H1 (cell line): ENCODE data around the gene TIMMDC1. TPM values are rescaled to one million over a fixed set of nuclear protein-coding genes. Genes with fewer than 3 reads are reported as not detected.
A peak's percentile ranks its signal among the peaks of the same experiment; 100 is the strongest.

ENCODE experiments used
- CTCF ChIA-PET: fragments of 300-600 bp; sonication (Branson Sonifier 250); formaldehyde crosslinking; loops from one replicate; lab custom pipeline; 2021; ENCODE audit not compliant: partially characterized antibody; lab: Charles Lee
- POLR2A ChIA-PET: fragments of 300-600 bp; sonication (Branson Sonifier 250); formaldehyde crosslinking; loops from one replicate; lab custom pipeline; 2021; ENCODE audit warnings: inconsistent platforms; ENCODE audit not compliant: partially characterized antibody; lab: Charles Lee
- DNase-seq, 2 experiments: peaks; one replicate each; pipeline versions ENCODE4 v3.0.0 to v3.0.0-alpha.2; 2010 to 2022; ENCODE audit warnings: low spot score in 2 of 2, low read depth in 1 of 2, mixed read lengths in 1 of 2
- FAIRE-seq: peaks from 2 replicates; lab custom pipeline; 2011; peaks lifted over from hg19 to GRCh38; lab: Jason Lieb, UNC
- H2AFZ ChIP-seq: 2 replicates; pipeline ENCODE4 v1.8.1; 2012; ENCODE audit warnings: low read length, inconsistent platforms
- H2AK5ac ChIP-seq: 2 replicates; pipeline ENCODE4 v1.6.1; 2013; ENCODE audit warnings: low read depth, low read length
- H2BK120ac ChIP-seq: replicated peaks from 2 replicates; pipeline ENCODE3; 2013; ENCODE audit warnings: low read depth, low read length, inconsistent platforms
- H2BK12ac ChIP-seq: 2 replicates; pipeline ENCODE4 v1.6.1; 2013; ENCODE audit warnings: low read depth, low read length
- H2BK15ac ChIP-seq: 2 replicates; pipeline ENCODE4 v1.6.1; 2013; ENCODE audit warnings: low read length
- H2BK20ac ChIP-seq: 2 replicates; pipeline ENCODE4 v1.6.1; 2013; ENCODE audit warnings: low read length
- H2BK5ac ChIP-seq: 2 replicates; pipeline ENCODE4 v1.6.1; 2013; ENCODE audit warnings: low read depth, low read length
- H3K14ac ChIP-seq: 2 replicates; pipeline ENCODE4 v1.6.1; 2013; ENCODE audit warnings: inconsistent platforms; ENCODE audit not compliant: insufficient read length
- H3K18ac ChIP-seq: 2 replicates; pipeline ENCODE4 v1.6.1; 2013; ENCODE audit warnings: low read length; ENCODE audit errors: extremely low read depth
- H3K23ac ChIP-seq: 2 replicates; pipeline ENCODE4 v1.6.1; 2013; ENCODE audit warnings: inconsistent platforms; ENCODE audit not compliant: insufficient read length
- H3K23me2 ChIP-seq: 2 replicates; pipeline ENCODE4 v1.6.1; 2013; ENCODE audit warnings: low read depth, low read length
- H3K27ac ChIP-seq: 2 replicates; pipeline ENCODE4 v1.6.1; 2011; ENCODE audit warnings: low read depth, low read length, inconsistent platforms
- H3K27me3 ChIP-seq, 4 experiments: replicated peaks in 1 of 4; 1 replicate in 1 of 4; 2 replicates in 3 of 4; pipeline versions ENCODE4 v1.6.1 to v1.8.1; 2011 to 2013; ENCODE audit warnings: low read length in 3 of 4, mild to moderate bottlenecking in 3 of 4, inconsistent platforms in 2 of 4, mixed read lengths in 2 of 4, moderate library complexity in 1 of 4; ENCODE audit not compliant: control insufficient read depth in 3 of 4, insufficient read depth in 3 of 4; ENCODE audit errors: extremely low read depth in 1 of 4
- H3K36me3 ChIP-seq, 4 experiments: 2 replicates each; pipeline versions ENCODE4 v1.6.1 to v1.8.1; 2011 to 2013; ENCODE audit warnings: mild to moderate bottlenecking in 4 of 4, low read length in 3 of 4, moderate library complexity in 2 of 4, control low read depth in 1 of 4, inconsistent platforms in 1 of 4; ENCODE audit not compliant: insufficient read depth in 4 of 4, control insufficient read depth in 2 of 4
- H3K4ac ChIP-seq: replicated peaks from 2 replicates; pipeline ENCODE3; 2013; ENCODE audit warnings: low read length, low read depth, mixed read lengths, inconsistent platforms; ENCODE audit not compliant: insufficient read length
- H3K4me1 ChIP-seq, 4 experiments: replicated peaks in 1 of 4; 1 replicate in 1 of 4; 2 replicates in 3 of 4; pipeline versions ENCODE4 v1.6.1 to v1.8.1; 2011 to 2013; ENCODE audit warnings: low read length in 3 of 4, inconsistent platforms in 2 of 4, mixed read lengths in 1 of 4; ENCODE audit not compliant: insufficient read depth in 4 of 4, control insufficient read depth in 3 of 4
- H3K4me2 ChIP-seq, 2 experiments: 2 replicates each; pipeline versions ENCODE4 v1.6.1 to v1.8.1; 2011 to 2013; ENCODE audit warnings: low read depth in 2 of 2, low read length in 2 of 2, control low read depth in 1 of 2, inconsistent platforms in 1 of 2, mild to moderate bottlenecking in 1 of 2; ENCODE audit not compliant: insufficient read depth in 1 of 2
- H3K4me3 ChIP-seq, 4 experiments: fragments of 200-600, 300-600 bp in 1 of 4; sonication (generic), shearing (Covaris generic), sonication (Bioruptor Twin) in 1 of 4; 2 replicates each; pipeline versions ENCODE4 v1.5.1 to v1.8.1; 2011 to 2016; ENCODE audit warnings: low read length in 4 of 4, low read depth in 3 of 4, control low read depth in 2 of 4, inconsistent platforms in 2 of 4, mild to moderate bottlenecking in 2 of 4, mixed read lengths in 1 of 4, moderate library complexity in 1 of 4; ENCODE audit not compliant: insufficient read depth in 2 of 4; ENCODE audit errors: extremely low read depth in 1 of 4
- H3K56ac ChIP-seq: replicated peaks from 2 replicates; pipeline ENCODE3; 2013; ENCODE audit warnings: low read depth, mild to moderate bottlenecking, mixed read lengths, low read length, inconsistent platforms; ENCODE audit not compliant: insufficient read length
- H3K79me1 ChIP-seq: 2 replicates; pipeline ENCODE4 v1.6.1; 2013; ENCODE audit warnings: low read depth, low read length, control low read depth
- H3K79me2 ChIP-seq, 2 experiments: 2 replicates each; pipeline versions ENCODE4 v1.6.1 to v1.8.1; 2012 to 2013; ENCODE audit warnings: low read length in 2 of 2, mild to moderate bottlenecking in 2 of 2, inconsistent platforms in 1 of 2; ENCODE audit not compliant: insufficient read depth in 2 of 2, control insufficient read depth in 1 of 2
- H3K9ac ChIP-seq, 4 experiments: replicated peaks in 1 of 4; 1 replicate in 1 of 4; 2 replicates in 3 of 4; pipeline versions ENCODE4 v1.6.1 to v1.8.1; 2011 to 2013; ENCODE audit warnings: low read depth in 3 of 4, low read length in 3 of 4, control low read depth in 2 of 4, mild to moderate bottlenecking in 2 of 4, moderate library complexity in 2 of 4, inconsistent platforms in 1 of 4; ENCODE audit errors: extremely low read depth in 1 of 4
- H3K9me3 ChIP-seq, 2 experiments: 2 replicates each; pipeline versions ENCODE4 v1.6.1 to v1.8.1; 2012 to 2013; ENCODE audit warnings: mild to moderate bottlenecking in 2 of 2, moderate library complexity in 2 of 2, control low read depth in 1 of 2, inconsistent platforms in 1 of 2, low read depth in 1 of 2, low read length in 1 of 2, mixed read lengths in 1 of 2; ENCODE audit not compliant: insufficient read depth in 2 of 2
- H4K20me1 ChIP-seq, 2 experiments: replicated peaks in 1 of 2; 2 replicates each; pipeline versions ENCODE3 to v1.8.1; 2011 to 2013; ENCODE audit warnings: inconsistent platforms in 2 of 2, low read length in 2 of 2, mild to moderate bottlenecking in 1 of 2; ENCODE audit not compliant: insufficient read depth in 2 of 2, control insufficient read depth in 1 of 2
- H4K5ac ChIP-seq: 2 replicates; pipeline ENCODE4 v1.6.1; 2013; ENCODE audit warnings: low read length, low read depth, mixed read lengths, inconsistent platforms; ENCODE audit not compliant: insufficient read length
- H4K8ac ChIP-seq: 2 replicates; pipeline ENCODE4 v1.8.0; 2013; ENCODE audit warnings: mild to moderate bottlenecking, moderate library complexity, low read length, inconsistent platforms; ENCODE audit not compliant: insufficient read depth; ENCODE audit errors: extremely low read depth
- H4K91ac ChIP-seq: replicated peaks from 2 replicates; pipeline ENCODE3; 2013; ENCODE audit warnings: low read length, mixed read lengths, inconsistent platforms; ENCODE audit not compliant: insufficient read length
- BACH1 ChIP-seq: IDR thresholded peaks from 2 replicates; pipeline ENCODE4 v1.6.1; 2012; ENCODE audit warnings: low read length, improper control_type of control experiment
- BCL11A ChIP-seq, 2 experiments: IDR thresholded peaks; one replicate each; pipeline ENCODE4 v1.6.1; 2011; ENCODE audit warnings: low read depth in 2 of 2, low read length in 2 of 2, mild to moderate bottlenecking in 2 of 2
- CEBPB ChIP-seq: IDR thresholded peaks from 2 replicates; pipeline ENCODE4 v1.6.1; 2012; ENCODE audit warnings: low read depth, low read length
- GABPA ChIP-seq: IDR thresholded peaks from 2 replicates; pipeline ENCODE4 v1.6.1; 2011; ENCODE audit warnings: mild to moderate bottlenecking, low read length, moderate library complexity, borderline replicate concordance; ENCODE audit not compliant: insufficient read depth
- NRF1 ChIP-seq: IDR thresholded peaks from 2 replicates; pipeline ENCODE4 v1.6.1; 2011; ENCODE audit warnings: mild to moderate bottlenecking, low read depth, low read length, improper control_type of control experiment
- POLR2A ChIP-seq, 2 experiments: IDR thresholded peaks; 1 replicate in 1 of 2; 2 replicates in 1 of 2; pipeline ENCODE4 v1.6.1; 2011; ENCODE audit warnings: low read depth in 2 of 2, low read length in 2 of 2, mild to moderate bottlenecking in 2 of 2; ENCODE audit errors: control extremely low read depth in 1 of 2
- POLR2AphosphoS5 ChIP-seq: IDR thresholded peaks from 2 replicates; pipeline ENCODE4 v1.6.1; 2011; ENCODE audit warnings: low read depth, low read length
- POU5F1 ChIP-seq: IDR thresholded peaks from 2 replicates; pipeline ENCODE4 v1.6.1; 2011; ENCODE audit warnings: low read depth, mild to moderate bottlenecking, low read length, moderate library complexity
- RNF2 ChIP-seq: fragments of 200-900, 300-1000 bp; sonication (generic); IDR thresholded peaks from 2 replicates; pipeline ENCODE4 v1.7.1; 2016; ENCODE audit warnings: borderline replicate concordance, low read depth, mild to moderate bottlenecking, antibody characterized with exemption, low read length; ENCODE audit not compliant: poor library complexity, severe bottlenecking; ENCODE audit errors: missing control alignments
- TAF1 ChIP-seq: IDR thresholded peaks from 2 replicates; pipeline ENCODE4 v1.6.1; 2011; ENCODE audit warnings: mild to moderate bottlenecking, low read depth, low read length
- WGBS, 2 experiments: shearing (Covaris generic) in 1 of 2; methylation state at CpG; one replicate each; pipeline versions ENCODE4 v1.1.6 to v1.1.7; 2013 to 2015; ENCODE audit warnings: low lambda C conversion rate in 2 of 2, mixed read lengths in 2 of 2, inconsistent platforms in 1 of 2, low coverage in 1 of 2, missing lambda C conversion rate in 1 of 2; ENCODE audit not compliant: insufficient replicate concordance in 2 of 2, insufficient coverage in 1 of 2, insufficient read length in 1 of 2; ENCODE audit errors: extremely low coverage in 1 of 2, missing lambda C conversion rate in 1 of 2; 5-methylcytosine and 5-hydroxymethylcytosine counted together
- polyA plus RNA-seq, 7 experiments: library from polyadenylated mRNA; depleted of rRNA in 3 of 7; stranded (reverse) in 5 of 7; unstranded in 2 of 7; fragments of >200 nt in 5 of 7; fragments of 200-250 nt in 2 of 7; gene quantifications; 1 replicate in 5 of 7; 2 replicates in 1 of 7; 4 replicates in 1 of 7; pipeline versions ENCODE4 v1.2.1 to v1.2.3, GENCODE V29; 2011 to 2013; ENCODE audit warnings: missing spikeins in 2 of 7, mixed read lengths in 2 of 7
- total RNA-seq: library from RNA; stranded (reverse); fragmentation: NEBNext Ultra II Directional; extraction: Animal tissue kit (Norgen Biotek cat#: 25700); gene quantifications from 2 replicates; pipeline ENCODE4 v1.2.1, GENCODE V29; 2021
- TF ChIP-seq, protein P1 (sequence below): IDR thresholded peaks from 2 replicates; pipeline ENCODE4 v1.6.1; 2012; ENCODE audit warnings: inconsistent platforms

Gene TIMMDC1
- total and polyA plus RNA-seq, 2 of the 8 experiments (the other 6 are each of a cell fraction or from before 2014, with no cell fraction given) = 80.7 to 128 TPM

GRCh38 chr3:119555309-119555735 lies 57.0 kb downstream of the TIMMDC1 start:
- Histone ChIP-seq H3K4me2 (no peak overlapping the region), H3K14ac (no peak overlapping the region), H2BK120ac (no peak overlapping the region), H3K18ac (no peak overlapping the region), H3K79me2 (no peaks in the 10 kb centered on the region), H4K8ac (0 out of 2 replicates have a peak overlapping the region, but pooled peaks have one; percentile 22), H3K27ac (no peak overlapping the region), H3K4me1 (peaks cover 0 to 4% (median 1%) of the 10 kb centered on the region in 4 experiments; a peak in 2 of 7 replicates), H3K4ac (no peak overlapping the region), H3K27me3 (no peaks in the 10 kb centered on the region), H4K20me1 (no peaks in the 10 kb centered on the region), H3K79me1 (no peaks in the 10 kb centered on the region), H3K36me3 (no peaks in the 10 kb centered on the region), H2AFZ (no peak overlapping the region), H3K56ac (no peak overlapping the region), H2BK5ac (no peak overlapping the region)
- FAIRE-seq = no peak
- no peak for DNase-seq
- no peak for TF ChIP-seq NRF1
- TF ChIP-seq POLR2A (IDR thresholded peaks at IDR 0.05; ENCODE audit: control extremely low read depth in 1 of 2, low read depth in 2 of 2, low read length in 2 of 2) = no peak
- TF ChIP-seq BACH1 = no peak
- TF ChIP-seq TAF1 = no peak
- TF ChIP-seq POU5F1 = no peak
- TF ChIP-seq RNF2 = no peak
- no peak for TF ChIP-seq GABPA
- TF ChIP-seq BCL11A (IDR thresholded peaks at IDR 0.05; ENCODE audit: low read depth in 2 of 2, low read length in 2 of 2) = no peak
- no peak for TF ChIP-seq CEBPB
- TF ChIP-seq, protein P1, sequence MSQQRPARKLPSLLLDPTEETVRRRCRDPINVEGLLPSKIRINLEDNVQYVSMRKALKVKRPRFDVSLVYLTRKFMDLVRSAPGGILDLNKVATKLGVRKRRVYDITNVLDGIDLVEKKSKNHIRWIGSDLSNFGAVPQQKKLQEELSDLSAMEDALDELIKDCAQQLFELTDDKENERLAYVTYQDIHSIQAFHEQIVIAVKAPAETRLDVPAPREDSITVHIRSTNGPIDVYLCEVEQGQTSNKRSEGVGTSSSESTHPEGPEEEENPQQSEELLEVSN = no peak
- TF ChIP-seq POLR2AphosphoS5 = no peak
- TF ChIP-seq, all 59 proteins: peak for 0
- POLR2A ChIA-PET = no interaction called here
- Histone ChIP-seq H3K9ac (no peak overlapping the region), H4K91ac (no peak overlapping the region), H3K23ac (no peak overlapping the region), H2BK12ac (no peak overlapping the region), H2BK15ac (no peak overlapping the region), H3K23me2 (no peaks in the 10 kb centered on the region), H3K4me3 (no peak overlapping the region), H4K5ac (no peak overlapping the region), H3K9me3 (no peaks in the 10 kb centered on the region), H2BK20ac (no peak overlapping the region), H2AK5ac (no peak overlapping the region)
- WGBS, 2 experiments = 81% methylated on average over 4 of the region's 4 CpGs; no CpG with 5 or more reads in 1 of the 2 experiments
- CTCF ChIA-PET = interaction anchor here (1.0 kb wide), 1 partner anchor 135 kb away, joined by 3 read pairs; no protein-coding TSS in a partner anchor
